ENCODE data around the gene CCSER1. TPM values are rescaled to one million over a fixed set of nuclear protein-coding genes. Genes with fewer than 3 reads are reported as not detected.

Gene CCSER1
- total RNA-seq, 4 donors from 2014 or later: 3.2 to 17.3 (median 10.2) TPM

DNA sequence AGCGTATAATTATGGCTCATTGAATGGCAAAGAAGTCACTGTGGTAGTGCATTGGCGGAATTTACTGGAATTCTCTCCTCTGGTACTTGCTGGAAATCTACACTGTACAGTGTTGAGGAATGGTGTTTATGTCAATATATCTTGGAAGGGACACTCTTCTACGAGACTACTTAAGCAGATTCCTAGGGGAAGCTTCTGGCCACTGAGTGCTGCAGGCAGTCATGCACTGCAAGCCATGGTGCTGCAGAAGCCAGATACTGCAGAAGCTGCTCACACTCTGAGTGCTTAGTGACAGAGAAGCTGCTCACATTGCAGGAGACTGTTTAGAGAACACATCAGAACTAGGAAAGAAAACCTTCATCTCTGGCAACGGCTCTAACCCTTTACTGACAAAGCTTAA lies 725.0 kb downstream of the CCSER1 start:
- no peak for TF ChIP-seq CTCF (IDR thresholded peaks at IDR 0.05)
- DNase-seq (ENCODE audit: low spot score) (no peak), ATAC-seq (ENCODE audit: low FRiP score) (no peak)

DNA sequence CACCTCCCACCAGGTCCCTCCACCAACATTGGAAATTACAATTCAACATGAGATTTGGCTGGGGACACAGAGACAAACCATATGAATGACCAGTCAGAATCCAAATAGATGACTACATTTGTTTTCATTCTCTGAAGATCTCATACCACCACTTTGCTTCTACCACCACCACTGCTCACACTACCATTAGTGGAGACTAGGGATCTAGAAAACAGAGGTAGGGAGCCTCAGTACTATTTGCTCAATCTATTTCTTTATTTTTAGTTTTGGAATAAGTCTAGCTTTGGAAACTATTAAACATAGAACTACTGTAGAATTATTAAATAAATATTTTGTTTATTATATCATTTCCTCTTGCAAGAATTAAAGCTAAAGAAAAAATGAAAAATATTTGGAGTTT lies 727.9 kb downstream of the CCSER1 start:
- ATAC-seq (ENCODE audit: low FRiP score) (no peak), DNase-seq (ENCODE audit: low spot score) (no peak)
- TF ChIP-seq CTCF (IDR thresholded peaks at IDR 0.05): no peak

GRCh38 chr4:90857081-90857820 lies 730.1 kb downstream of the CCSER1 start:
- ATAC-seq (ENCODE audit: low FRiP score) (no peak), DNase-seq (ENCODE audit: low spot score) (no peak)
- TF ChIP-seq CTCF (IDR thresholded peaks at IDR 0.05): no peak

DNA sequence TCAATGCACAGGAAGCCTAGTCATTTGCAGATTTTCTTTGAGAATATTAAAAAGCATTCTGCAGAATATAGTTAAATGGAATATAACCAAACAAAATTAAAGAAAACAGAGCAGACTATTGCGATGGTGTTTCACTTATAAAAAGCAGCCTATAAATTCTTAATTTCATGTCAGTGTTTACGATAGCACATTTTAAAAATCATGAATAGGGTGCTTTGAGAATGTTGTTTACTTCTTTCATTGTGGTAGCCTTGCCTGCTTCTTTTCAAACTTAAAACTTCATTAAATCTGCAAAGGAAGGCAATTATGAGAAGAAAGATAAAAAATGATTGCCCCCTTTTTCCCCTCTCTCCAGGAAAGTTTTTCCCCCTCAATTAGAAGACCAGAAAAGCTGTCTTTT lies 748.6 kb downstream of the CCSER1 start:
- no peak for DNase-seq (ENCODE audit: low spot score)
- no peak for TF ChIP-seq CTCF (IDR thresholded peaks at IDR 0.05)
- no peak for ATAC-seq (ENCODE audit: low FRiP score)

GRCh38 chr4:90876296-90876695 lies 749.1 kb downstream of the CCSER1 start:
- ATAC-seq (ENCODE audit: low FRiP score): no peak
- no peak for DNase-seq (ENCODE audit: low spot score)
- no peak for TF ChIP-seq CTCF (IDR thresholded peaks at IDR 0.05)

- TF ChIP-seq CTCF (IDR thresholded peaks at IDR 0.05): no peak
- no peak for ATAC-seq (ENCODE audit: low FRiP score)
- DNase-seq (ENCODE audit: low spot score): no peak
These were observed 756.3 kb downstream of the CCSER1 start for GRCh38 chr4:90883519-90883918.

DNA sequence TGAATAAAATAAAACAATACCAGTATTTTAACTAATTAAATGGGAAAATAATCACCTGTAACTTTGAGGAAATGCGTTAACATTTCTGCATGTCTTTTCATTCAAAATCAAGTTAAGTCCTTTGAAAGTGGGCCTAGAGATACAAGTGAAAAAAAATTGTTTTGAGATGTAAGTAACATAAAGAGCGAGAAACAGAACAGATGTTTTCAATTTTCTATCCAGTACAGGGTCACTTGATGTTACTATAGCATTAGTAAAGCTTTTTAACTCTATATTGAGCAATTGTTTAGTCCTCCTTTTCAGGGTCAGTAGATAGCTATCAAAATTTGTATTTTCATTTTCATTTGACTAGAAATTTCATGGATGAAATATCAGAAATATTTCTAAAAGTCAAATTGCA lies 761.4 kb downstream of the CCSER1 start:
- TF ChIP-seq CTCF (IDR thresholded peaks at IDR 0.05): no peak
- no peak for ATAC-seq (ENCODE audit: low FRiP score)
- no peak for DNase-seq (ENCODE audit: low spot score)

Measured in omental fat pad (tissue), 4 donors.